ENCODE results near the gene DLX2.

DLX2 gene

GRCh38 chr2:172103471-172104272 is 972 bp upstream of the DLX2 start:
- Histone ChIP-seq H3K9me3 (ENCODE audit: insufficient read depth, low read depth, low read length) (no peaks in the 10 kb centered on the region), H2AFZ (ENCODE audit: low read length) (peak overlapping the region; percentile 59), H3K27me3 (ENCODE audit: insufficient read depth, low read length, poor library complexity, severe bottlenecking) (no peaks in the 10 kb centered on the region), H3F3A (ENCODE audit: low read depth) (no peaks in the 10 kb centered on the region), H3K9me2 (replicated peaks; ENCODE audit: low read depth, low read length) (no peaks in the 10 kb centered on the region), H3K36me3 (ENCODE audit: insufficient read depth, low read length) (no peaks in the 10 kb centered on the region), H3K79me2 (ENCODE audit: insufficient read depth, low read length) (no peaks in the 10 kb centered on the region), H3K4me1 (ENCODE audit: insufficient read depth, low read length, poor library complexity, severe bottlenecking) (peaks cover 12% of the 10 kb centered on the region), H3K4me2 (ENCODE audit: low read depth, low read length, poor library complexity, severe bottlenecking) (peak overlapping the region; percentile 92), H4K20me1 (ENCODE audit: insufficient read depth, low read length, poor library complexity, severe bottlenecking) (no peaks in the 10 kb centered on the region), H3K9ac (ENCODE audit: low read depth, low read length, poor library complexity, severe bottlenecking) (peak overlapping the region; percentile 2), H3K4me3 (ENCODE audit: low read length, poor library complexity, severe bottlenecking) (peak overlapping the region; percentile 74)
- peak; percentile 97 for TF ChIP-seq CTCF (conservative IDR thresholded peaks at IDR 0.05; ENCODE audit: low read length)
- TF ChIP-seq EZH2phosphoT487 (IDR thresholded peaks at IDR 0.05; ENCODE audit: borderline replicate concordance), result no peak

- no peaks in the 10 kb centered on the region for H3K36me3 ChIP-seq (ENCODE audit: insufficient read depth, low read length)
- H3F3A ChIP-seq (ENCODE audit: low read depth), result no peaks in the 10 kb centered on the region
- H3K9me2 ChIP-seq (replicated peaks; ENCODE audit: low read depth, low read length), result no peaks in the 10 kb centered on the region
- H2AFZ ChIP-seq (ENCODE audit: low read length), result no peak overlapping the region; the same call in 1 of the 2 replicates
- H4K20me1 ChIP-seq (ENCODE audit: insufficient read depth, low read length, poor library complexity, severe bottlenecking), result no peaks in the 10 kb centered on the region
- H3K27me3 ChIP-seq (ENCODE audit: insufficient read depth, low read length, poor library complexity, severe bottlenecking), result no peaks in the 10 kb centered on the region
- no peaks in the 10 kb centered on the region for H3K9me3 ChIP-seq (ENCODE audit: insufficient read depth, low read depth, low read length)
- H3K79me2 ChIP-seq (ENCODE audit: insufficient read depth, low read length), result no peaks in the 10 kb centered on the region
- peak overlapping the region; percentile 92 for H3K4me2 ChIP-seq (ENCODE audit: low read depth, low read length, poor library complexity, severe bottlenecking)
- H3K4me3 ChIP-seq (ENCODE audit: low read length, poor library complexity, severe bottlenecking), result peak overlapping the region; percentile 74
- peaks cover 16% of the 10 kb centered on the region for H3K4me1 ChIP-seq (ENCODE audit: insufficient read depth, low read length, poor library complexity, severe bottlenecking)
- TF ChIP-seq EZH2phosphoT487 (IDR thresholded peaks at IDR 0.05; ENCODE audit: borderline replicate concordance), result no peak
- no peak for TF ChIP-seq CTCF (conservative IDR thresholded peaks at IDR 0.05; ENCODE audit: low read length)
- H3K9ac ChIP-seq (ENCODE audit: low read depth, low read length, poor library complexity, severe bottlenecking), result no peak overlapping the region
Observed at GRCh38 chr2:172101821-172102390, 794 bp downstream of the DLX2 start.

GRCh38 chr2:172100935-172101820 is 1.5 kb downstream of the DLX2 start:
- Histone ChIP-seq H3K4me1 (ENCODE audit: insufficient read depth, low read length, poor library complexity, severe bottlenecking) (peaks cover 17% of the 10 kb centered on the region), H3K9ac (ENCODE audit: low read depth, low read length, poor library complexity, severe bottlenecking) (no peak overlapping the region), H3F3A (ENCODE audit: low read depth) (no peaks in the 10 kb centered on the region), H3K9me2 (replicated peaks; ENCODE audit: low read depth, low read length) (no peaks in the 10 kb centered on the region), H3K36me3 (ENCODE audit: insufficient read depth, low read length) (no peaks in the 10 kb centered on the region), H3K4me3 (ENCODE audit: low read length, poor library complexity, severe bottlenecking) (no peak overlapping the region), H3K4me2 (ENCODE audit: low read depth, low read length, poor library complexity, severe bottlenecking) (no peak overlapping the region), H3K27me3 (ENCODE audit: insufficient read depth, low read length, poor library complexity, severe bottlenecking) (no peaks in the 10 kb centered on the region), H3K9me3 (ENCODE audit: insufficient read depth, low read depth, low read length) (no peaks in the 10 kb centered on the region), H2AFZ (ENCODE audit: low read length) (no peak overlapping the region), H4K20me1 (ENCODE audit: insufficient read depth, low read length, poor library complexity, severe bottlenecking) (no peaks in the 10 kb centered on the region), H3K79me2 (ENCODE audit: insufficient read depth, low read length) (no peaks in the 10 kb centered on the region)
- TF ChIP-seq EZH2phosphoT487 (IDR thresholded peaks at IDR 0.05; ENCODE audit: borderline replicate concordance) (no peak), CTCF (conservative IDR thresholded peaks at IDR 0.05; ENCODE audit: low read length) (no peak)

Measured in Loucy (cell line).